NCI-H510A (cell line): ENCODE measurements around the gene CLCF1.

Experiments used
- DNase-seq: peaks from one replicate; lab custom pipeline; 2025; lab: John Stamatoyannopoulos, UW

The CLCF1 gene

DNA sequence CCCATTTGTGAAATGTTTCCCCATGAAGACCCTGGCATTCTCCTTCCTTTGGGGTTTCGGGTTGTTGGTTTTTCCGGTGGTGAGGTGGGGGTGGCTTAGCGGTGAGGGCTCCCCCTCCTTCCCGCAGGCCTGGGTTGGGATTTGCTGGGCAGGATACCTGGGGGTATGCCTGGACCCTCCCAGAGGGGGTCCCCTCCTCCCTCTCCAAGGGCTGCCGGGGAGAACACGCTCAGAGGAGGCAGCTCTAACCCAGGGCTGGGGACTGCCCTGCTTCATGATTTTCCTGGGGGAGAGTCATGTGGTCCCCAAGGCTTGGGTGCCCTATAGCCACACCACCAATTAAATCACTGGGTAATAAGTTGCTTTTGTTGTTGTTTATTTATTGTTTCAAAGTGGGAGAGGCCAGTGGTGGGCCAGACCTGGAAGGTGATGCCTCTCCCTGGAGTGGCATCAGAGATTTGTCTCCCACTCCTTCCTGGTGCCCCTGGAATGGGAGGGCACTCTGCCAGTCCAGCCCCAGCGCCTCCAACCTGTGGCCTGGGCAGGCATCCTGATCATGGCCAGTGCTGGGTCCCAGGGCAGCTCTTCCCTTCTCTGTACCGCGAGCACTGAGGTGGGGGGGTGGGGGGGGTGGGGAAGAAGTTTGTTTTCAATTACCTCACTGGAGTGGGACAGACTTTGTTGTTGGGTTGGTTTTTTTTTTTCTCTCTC lies 1.3 kb upstream of the CLCF1 start:
- no peak for DNase-seq

DNA sequence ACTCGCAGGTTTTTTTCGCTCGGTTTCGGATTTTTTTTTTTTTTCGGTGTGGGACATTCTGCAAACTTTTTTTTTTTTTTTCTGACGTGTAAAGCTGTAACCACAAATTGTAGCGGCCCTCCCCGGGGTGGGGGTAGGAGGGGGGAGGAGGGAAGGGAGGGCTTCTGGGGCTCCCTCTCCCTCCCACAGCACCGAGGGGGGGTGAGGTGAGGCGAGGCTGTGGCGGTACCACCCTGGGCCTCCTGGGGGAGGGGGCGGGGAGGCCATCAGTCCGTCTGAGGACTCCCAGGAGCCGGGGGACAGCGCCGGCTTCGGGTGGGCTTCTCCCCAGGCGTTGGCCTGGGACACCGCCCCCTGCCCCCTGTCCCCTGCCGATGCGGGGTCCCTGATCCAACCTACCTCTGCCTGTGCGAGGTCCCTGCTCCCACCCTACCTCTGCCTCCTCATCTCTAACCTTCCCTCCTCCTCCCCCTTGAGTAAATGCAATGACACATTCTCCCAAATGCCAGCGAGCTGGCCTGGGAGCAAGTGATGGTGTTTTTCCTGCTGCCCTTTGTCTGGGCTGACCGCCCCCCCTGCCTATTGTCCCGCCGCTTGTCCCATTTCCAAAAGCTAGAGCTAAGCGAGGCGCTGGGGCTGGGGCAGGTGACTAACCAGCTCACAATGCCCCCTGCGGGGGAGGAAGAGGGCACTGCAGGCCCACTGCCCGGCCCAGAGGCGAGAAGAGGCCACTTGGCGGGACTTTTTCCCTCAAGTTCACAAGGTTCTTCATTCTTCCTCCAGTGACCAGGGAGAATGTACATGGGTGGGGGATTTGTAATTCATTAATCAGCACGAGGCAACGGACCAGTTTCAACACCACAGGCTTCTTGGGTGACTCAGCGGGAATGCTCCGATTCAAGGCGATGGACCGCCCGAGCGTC lies 511 bp upstream of the CLCF1 start:
- peak; percentile 36 for DNase-seq

DNA sequence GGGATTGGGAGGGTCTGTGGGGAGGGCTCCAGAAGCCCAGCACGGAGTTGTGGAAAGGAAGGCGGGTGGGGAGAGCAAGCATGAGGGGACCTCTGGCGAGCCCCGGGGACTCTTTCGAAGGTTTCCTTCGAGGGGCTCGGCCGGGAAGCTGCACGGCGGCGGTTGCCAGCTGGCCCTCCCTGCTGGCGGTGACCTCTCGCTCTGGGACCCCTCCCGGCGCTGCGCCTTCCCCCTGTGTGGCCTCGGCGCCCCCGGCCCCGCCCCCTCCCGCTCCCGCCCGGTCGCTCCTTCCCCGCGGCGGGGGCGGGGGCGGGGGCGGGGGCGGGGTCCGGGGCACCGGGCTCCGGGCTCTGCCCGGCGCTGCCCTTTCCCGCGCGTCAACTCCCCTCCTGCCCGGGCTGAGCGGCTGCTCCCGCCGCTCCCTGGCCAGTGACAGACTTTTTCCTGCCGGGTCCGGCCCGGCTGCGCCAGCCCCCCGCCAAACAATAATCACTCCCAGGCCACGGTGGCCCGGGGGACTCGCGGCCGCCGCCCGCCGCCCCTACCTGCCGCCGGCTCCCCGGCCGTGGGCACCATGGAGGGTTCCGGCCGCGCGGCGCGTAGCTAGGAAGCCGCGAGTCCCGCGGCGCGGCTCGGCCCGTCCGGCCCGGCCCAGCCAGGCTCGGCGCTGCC lies 941 bp downstream of the CLCF1 start:
- no peak for DNase-seq

DNA sequence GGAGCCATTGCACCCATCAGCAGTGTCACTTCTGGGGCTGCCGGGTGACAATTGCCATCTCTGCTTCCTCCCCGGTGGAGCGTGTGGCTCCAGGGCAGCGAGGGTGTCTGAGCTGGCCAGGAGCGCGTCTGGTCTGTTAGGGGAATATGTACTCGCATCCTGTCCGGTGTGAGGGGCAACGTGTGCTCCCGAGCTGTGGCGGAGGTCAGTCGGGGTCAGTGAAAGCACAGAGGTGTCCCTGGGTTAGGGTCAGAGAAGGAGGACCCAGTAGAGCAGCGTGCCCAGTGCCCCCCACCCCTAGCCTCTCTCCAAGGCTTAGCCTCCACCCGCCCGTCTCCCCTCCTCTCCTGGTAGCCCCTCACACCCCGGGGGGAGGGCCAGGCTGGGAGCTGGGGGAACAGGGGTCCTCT lies 1.5 kb downstream of the CLCF1 start:
- DNase-seq = no peak

DNA sequence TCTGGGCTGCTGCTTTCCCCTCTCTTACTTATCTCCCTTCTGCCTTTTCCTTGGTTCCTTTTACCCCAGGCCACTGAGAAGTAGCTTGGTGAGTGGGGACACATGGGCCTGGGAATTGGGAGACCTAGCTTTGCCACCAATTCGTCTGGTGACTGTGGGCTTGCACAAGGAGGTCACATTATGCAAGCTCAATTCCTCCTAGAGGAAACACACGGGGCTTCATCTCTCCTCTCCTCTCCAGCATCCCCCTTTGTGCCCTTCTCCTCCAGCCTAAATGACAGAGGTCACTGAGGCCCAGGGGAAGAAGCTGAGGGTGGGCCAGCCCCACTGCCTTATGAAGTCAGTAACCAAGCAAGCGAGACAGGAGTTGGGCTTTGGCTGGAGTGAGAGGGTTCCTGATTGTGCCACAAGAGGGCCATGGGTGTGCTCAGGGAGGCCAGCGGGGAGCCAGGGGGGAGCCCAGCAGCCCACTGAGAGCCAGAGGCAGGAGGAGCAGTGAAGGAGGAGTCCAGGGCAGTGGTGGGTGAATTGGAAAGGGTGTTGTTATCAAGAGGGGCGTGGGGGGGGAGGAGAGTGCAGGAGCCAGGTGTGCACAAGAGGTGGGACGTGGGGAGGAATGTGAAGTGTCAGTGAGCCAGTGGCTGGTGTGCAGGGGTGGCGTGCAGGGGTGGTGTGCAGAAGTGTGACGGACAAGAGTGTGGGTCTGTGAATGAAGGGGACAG lies 2.0 kb downstream of the CLCF1 start:
- DNase-seq = no peak

DNA sequence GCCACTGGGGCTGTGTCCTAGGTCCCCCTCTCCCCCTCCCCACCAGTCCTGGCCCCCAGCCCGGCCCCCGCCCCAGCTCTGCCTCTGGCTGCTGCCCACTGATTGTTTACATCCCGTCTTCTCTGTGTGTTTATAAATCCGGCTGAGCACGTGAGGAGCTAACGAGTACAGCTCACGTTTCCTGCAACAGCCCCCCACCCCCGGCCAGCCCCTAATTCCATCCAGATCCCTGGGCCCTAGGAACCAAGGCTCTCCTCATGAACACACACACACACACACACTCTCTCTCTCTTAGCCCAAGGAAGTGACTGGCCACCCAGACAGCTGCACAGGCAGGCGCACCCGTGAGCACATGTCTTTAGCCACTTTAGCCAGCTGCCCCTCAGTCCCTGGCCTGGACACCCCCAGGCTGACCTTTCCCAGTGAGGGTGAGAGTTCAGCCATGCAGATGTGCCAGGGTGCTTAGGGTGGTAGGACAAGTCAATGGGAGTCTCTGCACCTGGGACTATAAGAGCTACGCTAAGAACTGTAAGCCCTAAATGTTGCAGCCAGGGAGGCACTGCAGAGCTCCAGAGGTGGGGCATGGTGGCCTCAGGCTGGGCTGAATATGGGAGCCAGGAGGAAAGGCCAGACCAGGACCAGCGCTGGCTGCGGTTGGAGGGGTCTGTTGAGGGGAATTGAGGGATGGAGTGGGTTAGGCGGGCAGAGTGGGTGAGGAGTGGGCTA lies 2.9 kb downstream of the CLCF1 start:
- no peak for DNase-seq

DNA sequence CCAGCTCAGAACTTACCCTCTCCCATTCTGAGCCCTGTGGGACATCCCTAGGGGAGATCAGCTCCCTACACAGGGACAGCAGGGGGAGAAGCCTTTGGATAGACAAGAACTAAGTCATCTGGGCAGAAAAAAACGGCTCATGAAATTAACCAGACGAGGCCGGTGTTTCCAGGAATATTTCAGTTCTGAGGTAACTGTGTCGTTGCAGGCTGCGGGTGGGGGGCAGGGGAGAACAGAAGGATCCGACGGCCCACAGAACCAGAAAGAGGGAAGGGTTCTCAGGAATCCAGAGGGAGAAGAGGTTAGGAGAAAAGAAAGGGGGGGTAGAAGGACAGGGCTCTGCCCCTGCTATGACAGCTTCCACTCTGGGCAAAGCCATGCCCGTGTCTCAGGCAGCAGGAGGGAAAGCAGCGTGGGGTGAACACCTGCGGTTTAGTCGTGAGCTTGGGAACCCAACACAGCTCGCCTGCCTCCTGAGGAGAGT lies 3.6 kb downstream of the CLCF1 start:
- DNase-seq = no peak

DNA sequence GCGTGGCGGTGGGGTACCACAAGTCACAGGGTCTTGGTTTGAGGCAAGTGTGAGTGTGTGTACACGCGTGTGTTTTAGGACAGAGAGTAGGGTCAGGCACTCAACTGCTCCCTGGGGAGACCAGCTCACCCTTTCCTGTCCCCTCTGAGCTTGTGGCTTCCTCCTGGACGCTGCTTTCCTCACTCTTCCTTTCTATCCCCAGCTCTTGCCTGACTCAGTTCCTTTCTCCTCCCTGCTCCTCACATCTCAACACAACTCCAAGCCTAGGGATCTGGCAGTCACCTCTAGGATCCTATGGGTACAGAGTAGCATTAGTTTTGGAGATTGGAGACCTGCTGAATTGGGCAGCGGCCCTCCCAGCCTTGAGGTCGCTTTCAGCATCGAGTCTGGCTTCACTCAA lies 4.1 kb downstream of the CLCF1 start:
- no peak for DNase-seq

DNA sequence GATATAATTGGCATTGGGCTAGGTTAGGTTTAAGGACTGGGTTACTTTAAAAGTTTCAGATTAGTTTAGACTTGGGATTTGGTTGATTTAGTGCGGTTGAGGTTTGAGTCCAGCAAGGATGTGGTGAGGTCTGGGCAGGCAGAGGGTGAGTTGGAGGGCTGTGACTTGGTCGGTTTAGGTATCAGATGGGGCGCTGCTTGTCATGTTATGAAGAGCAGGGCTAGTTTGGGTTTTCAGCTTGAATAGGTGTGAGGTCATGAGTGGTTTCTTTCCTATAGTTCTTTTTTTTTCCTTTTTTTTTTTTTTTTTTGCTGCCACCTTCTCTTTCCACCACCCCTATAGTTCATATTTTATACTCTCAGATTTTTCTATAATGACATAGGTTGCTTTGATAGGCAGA lies 4.8 kb downstream of the CLCF1 start:
- no peak for DNase-seq

DNA sequence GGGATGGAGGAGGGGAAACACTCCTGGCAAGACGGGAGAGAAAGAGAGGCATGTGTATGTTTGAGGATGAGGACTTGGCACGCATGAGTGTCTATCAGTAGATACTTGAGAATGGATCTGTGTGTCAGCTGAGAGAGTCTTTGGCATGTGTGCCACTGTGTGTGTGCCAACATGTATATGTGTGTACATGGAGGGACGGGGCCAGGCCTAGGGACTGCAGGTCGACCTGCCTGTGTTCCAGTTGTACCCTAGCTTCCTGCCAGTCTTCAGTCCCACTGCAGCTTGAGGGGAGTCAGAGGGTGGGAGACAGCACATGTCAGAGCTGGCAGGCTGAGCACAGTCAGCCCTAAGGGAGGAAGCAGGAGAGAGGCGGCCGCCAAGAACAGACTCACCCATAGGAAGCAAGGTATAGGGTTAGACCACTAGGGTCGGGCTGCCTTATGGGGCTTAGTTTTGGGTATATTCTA lies 5.6 kb downstream of the CLCF1 start:
- DNase-seq = no peak

DNA sequence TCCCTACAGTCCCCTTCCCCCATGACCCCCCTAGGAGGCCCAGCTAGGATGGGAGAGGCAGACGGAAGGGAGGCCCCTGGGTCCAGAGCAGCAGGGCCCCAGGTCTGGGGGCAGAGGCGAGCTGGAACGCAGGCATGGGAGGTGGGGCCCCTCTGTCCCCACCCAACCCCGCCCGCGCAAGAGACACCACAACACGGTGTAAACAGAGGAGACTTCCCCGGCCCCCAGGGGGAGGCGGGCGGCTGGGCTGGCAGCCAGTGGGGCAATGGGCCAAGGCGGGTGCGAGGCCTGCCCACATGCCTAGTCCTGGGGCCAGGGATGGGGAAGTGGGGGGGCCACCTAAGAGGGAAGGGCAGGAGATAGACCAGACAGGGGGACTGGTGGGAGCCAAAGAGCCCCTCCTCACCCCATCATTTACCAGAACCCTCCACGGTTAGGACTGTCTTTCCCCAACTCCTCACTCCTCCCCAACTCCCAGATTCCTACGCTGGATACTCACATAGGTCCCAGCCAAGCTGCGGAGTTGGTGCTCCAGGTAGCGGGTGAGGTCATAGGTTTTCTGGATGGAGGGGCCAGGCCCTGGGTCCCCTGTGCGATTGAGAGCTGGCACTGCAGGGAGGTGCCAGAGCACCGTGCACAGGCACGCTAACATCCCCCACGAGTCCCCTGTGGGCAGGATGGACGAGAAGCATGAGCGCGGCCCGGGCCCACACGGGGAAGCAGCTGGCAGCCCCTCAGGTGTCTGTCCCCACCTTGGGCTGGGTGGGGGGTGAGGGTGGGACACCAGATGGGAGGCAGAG lies 6.2 kb downstream of the CLCF1 start:
- DNase-seq = no peak

DNA sequence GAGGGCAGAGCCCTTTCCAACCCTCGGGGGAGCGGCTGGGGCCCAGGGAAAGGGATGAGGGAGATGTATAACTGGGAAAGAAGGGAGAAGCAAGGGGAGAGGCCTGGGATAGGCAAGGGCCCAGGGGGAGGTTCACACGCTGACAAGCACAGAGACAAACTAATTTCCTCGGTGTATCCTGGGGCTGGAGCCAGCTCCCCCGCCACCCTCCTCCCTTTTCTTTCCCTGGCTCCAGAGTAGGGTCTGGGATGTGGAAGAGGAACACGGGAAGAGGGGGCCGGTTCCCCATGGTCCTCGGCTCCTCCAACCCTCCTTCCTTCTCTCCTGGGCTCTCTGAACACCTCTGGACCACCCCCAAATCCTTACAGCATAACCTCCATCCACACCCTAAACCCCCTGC lies 6.9 kb downstream of the CLCF1 start:
- no peak for DNase-seq

DNA sequence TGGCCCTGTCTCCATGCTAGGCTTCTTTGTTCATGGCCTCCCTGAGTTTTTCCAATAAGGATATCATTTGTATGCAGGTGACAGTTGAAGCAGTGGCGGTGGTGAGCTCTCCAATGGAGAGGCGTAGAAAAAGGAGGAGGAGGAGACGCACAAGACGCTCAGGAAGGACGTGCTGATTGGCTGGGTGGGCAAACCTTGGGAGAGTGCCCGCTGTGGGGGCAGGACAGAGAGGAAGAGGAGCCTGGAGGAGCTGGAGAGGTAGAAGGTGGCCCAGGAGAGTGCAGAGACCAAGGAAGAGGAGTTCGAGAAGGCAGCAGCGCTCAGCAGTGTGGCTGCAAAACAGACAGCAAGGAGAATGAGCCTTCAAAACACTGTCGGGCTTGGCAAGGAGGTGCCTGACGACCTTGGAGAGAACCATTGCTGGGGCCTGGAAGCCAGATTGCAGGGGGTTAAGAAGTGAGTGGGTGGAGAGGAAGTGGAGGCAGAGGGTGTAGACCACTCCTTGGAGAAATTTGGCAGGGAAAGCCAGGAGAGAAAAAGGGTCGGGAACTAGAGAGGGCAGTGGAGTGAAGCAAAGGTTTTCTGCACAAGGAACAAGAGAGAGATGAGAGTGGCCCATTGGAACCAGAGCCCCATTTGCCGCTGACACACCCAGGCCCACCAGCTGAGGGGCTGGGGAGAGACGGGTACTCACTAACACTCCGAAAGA lies 7.5 kb downstream of the CLCF1 start:
- no peak for DNase-seq

DNA sequence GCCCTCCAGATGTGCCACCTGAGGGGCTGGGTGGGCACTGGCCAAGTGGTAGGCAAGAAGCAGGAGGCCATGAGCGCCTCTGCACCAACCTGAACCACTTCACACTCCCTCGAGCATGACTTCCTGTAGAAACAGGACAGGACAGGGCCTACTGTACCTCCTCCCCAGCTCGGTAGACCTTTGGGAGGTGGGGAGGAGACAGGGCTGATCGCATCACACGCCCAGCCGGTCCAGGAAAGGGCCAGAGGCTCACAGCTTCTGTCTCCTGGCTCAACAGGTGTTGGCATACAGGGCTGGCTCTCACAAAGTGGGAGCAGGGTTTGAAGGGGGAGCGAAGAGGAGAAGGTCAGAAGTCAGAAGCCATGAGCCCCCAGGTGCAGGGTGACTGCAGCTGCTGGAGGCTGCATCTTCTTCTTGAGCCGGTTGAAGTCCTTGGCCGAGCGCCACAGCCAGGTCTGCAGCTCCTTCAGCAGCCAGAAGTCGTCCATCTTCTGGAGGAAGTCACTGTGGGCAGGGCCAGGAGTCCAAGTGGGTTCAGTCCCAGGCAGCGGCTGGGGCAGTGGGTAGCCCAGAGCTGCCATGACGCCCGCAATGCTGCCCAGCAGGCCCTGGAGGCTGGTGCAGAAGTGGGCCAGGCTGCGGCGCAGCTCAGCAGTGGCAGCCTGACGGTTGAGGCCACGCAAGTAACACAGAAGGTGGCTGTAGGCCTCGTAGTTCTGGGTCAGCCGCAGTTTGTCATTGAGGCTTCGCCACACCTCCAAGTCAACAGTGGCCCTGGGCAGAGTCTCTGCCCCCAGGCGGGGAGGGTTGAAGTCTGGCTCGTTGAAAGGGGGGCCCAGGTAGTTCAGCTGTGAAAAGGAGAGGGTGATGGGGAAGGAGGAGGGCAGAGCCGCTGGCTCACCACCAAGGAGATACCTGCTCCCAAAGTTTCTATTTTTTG lies 8.3 kb downstream of the CLCF1 start:
- DNase-seq = peak; percentile 48

DNA sequence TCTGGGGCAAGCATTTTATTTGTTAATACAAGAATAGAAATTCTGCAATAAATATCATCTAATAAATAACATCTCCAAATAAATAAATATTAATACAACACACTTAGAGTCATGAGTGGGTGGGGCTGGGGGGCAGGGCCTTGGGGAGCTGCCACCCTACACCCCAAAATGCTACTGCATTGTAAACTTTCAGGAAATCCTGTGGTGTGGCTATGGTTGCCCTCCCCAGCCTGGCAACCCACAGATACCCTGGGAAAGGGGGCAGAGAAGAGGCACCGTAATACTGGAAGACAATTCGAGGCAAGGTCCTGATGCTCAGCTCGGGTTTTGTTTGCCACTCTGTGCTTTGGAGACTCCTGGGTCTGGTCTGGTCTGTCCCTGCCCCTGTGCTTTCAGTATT lies 9.2 kb downstream of the CLCF1 start:
- DNase-seq = no peak

DNA sequence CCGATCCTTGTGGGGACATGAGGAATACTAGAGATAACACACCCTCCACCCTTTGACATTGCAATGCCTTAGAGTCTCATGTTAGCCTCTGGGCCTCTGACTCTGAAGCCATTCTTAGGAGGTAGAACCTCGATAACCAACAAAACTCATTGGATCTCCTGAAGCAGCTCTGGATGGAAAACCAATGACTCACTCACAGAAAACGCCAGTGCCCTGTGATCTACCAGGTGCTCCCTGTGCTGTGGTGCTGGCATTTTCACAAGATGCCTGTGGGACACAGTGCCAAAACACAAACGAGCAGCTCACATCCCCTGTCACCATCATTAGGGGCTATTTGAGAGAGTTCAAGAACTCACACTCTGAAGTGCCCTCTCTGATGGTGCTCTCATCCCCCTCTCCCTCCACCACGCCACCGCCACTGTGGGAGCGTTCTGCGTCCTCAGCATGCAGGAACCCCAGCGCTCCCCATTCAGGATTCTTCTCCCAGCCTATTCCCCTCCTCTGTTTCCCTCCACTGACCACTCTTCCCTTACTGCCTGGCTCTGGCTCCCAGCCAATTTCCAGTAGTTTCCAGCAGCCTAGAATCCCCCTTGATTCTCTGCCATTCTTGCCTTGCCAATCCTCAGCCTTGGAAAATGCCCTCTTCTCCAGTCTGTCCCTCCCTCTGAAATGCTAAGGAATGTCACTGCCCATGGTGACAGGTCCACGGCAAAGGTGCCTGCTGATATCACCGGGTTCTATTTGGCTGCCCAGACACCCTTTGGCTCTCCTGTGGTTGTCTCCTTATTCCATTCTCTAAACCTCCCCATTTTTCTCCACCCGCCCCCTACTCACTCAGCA lies 15.3 kb downstream of the CLCF1 start:
- no peak for DNase-seq

DNA sequence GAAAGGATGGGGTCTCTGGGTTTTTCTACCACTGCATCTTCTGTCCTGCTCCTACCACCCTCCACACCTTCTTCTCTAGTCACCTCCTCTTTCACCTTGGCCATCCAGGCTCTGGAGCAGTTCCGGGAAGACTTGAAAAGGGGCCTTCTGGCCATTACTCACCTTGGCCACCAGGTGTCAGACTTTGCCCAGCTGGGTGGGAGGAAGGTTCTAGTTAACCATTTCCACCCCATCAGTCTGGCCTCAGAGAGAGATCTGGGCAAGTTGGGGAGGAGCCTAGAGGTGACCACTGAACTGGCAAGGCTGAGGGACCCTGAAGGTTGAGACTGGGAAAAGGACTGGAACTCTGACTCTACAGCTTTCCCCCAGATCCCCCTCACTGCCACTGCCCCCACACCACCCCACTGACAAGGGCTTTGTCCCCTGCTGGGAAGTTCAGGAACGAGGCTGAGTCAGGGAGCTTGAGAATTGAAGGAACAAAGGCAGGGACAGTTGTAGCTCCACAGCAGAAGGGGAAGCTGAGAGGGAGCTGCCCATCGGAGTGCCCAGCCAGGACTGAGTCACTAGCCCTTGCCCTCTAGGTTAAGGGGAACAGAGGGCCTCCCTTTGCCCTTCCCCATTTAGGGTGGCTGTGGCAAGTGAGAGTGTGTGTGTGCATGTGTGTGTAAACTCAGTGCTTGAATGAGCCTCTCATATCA lies 16.4 kb downstream of the CLCF1 start:
- DNase-seq = peak; percentile 68
